Upper lobe of left lung (tissue), 6 donors: ENCODE data around the gene C16orf86. TPM values are rescaled to one million over a fixed set of nuclear protein-coding genes. Genes with fewer than 3 reads are reported as not detected.

Source experiments
- ATAC-seq, 2 donors: fragments of 200-7000 bp; cut with Tn5 transposase; one replicate each; pipeline ENCODE4 v1.9.1; 2022; ENCODE audit warnings: mild to moderate bottlenecking in 2 of 2, moderate library complexity in 2 of 2; ENCODE audit not compliant: low FRiP score in 2 of 2
- DNase-seq, 2 donors: peaks; one replicate each; pipeline ENCODE4 v3.0.0-alpha.2; 2019 to 2020
- H3K27ac ChIP-seq, 4 donors: fragments of 200-600 bp; sonication (generic); one replicate each; pipeline ENCODE4 v1.5.1; 2016 to 2019
- H3K27me3 ChIP-seq, 4 donors: fragments of 200-600 bp; sonication (generic); one replicate each; pipeline ENCODE4 v1.5.1; 2017 to 2019
- H3K36me3 ChIP-seq, 4 donors: fragments of 200-600 bp; sonication (generic); one replicate each; pipeline ENCODE4 v1.5.1; 2016 to 2019
- H3K4me1 ChIP-seq, 4 donors: fragments of 200-600 bp; sonication (generic); one replicate each; pipeline ENCODE4 v1.5.1; 2018 to 2019
- H3K4me3 ChIP-seq, 4 donors: fragments of 200-600 bp; sonication (generic); one replicate each; pipeline ENCODE4 v1.5.1; 2017 to 2019; ENCODE audit warnings: mild to moderate bottlenecking in 2 of 4, moderate library complexity in 1 of 4
- H3K9me3 ChIP-seq, 4 donors: fragments of 200-600 bp; sonication (generic); one replicate each; pipeline ENCODE4 v1.5.1; 2018 to 2019
- EP300 ChIP-seq, 4 donors: sonication (generic); formaldehyde crosslinking; IDR thresholded peaks; one replicate each; pipeline ENCODE4 v1.5.1; 2017; ENCODE audit warnings: antibody characterized with exemption in 4 of 4, control low read depth in 2 of 4
- POLR2A ChIP-seq, 4 donors: fragments of 450-650 bp; IDR thresholded peaks; one replicate each; pipeline ENCODE4 v1.5.1; 2016 to 2017; ENCODE audit warnings: antibody characterized with exemption in 4 of 4, mild to moderate bottlenecking in 2 of 4
- POLR2AphosphoS5 ChIP-seq, 2 donors: sonication (generic); formaldehyde crosslinking; IDR thresholded peaks; one replicate each; pipeline ENCODE4 v1.5.1; 2017; ENCODE audit warnings: antibody characterized with exemption in 2 of 2
- WGBS, 2 donors: methylation state at CpG; one replicate each; pipeline ENCODE4 v1.1.5; 2017 to 2018; 5-methylcytosine and 5-hydroxymethylcytosine counted together
- total RNA-seq, 6 donors: library from RNA; depleted of rRNA in 4 of 6; stranded (reverse); fragments of >200 nt in 4 of 6; gene quantifications; one replicate each; pipeline versions ENCODE4 v1.1.0 to v1.2.1, GENCODE V29; 2016 to 2021
- TF ChIP-seq, protein P1 (sequence below), 6 experiments: fragments of 450-650 bp in 4 of 6; fragments of 200-600 bp in 2 of 6; sonication (generic) in 2 of 6; IDR thresholded peaks; one replicate each; pipeline ENCODE4 v1.5.1; 2016 to 2019; ENCODE audit warnings: antibody characterized with exemption in 6 of 6
- donor health status: DM: no; HTN: no; CAD: no; lungs with moderate emphysema.
- donor health status: DM: no; HTN: yes; CAD: no; lungs with severe emphysema.

The C16orf86 gene
- total RNA-seq, 6 donors from 2014 or later = 1.2 to 22.0 (median 5.2) TPM

DNA sequence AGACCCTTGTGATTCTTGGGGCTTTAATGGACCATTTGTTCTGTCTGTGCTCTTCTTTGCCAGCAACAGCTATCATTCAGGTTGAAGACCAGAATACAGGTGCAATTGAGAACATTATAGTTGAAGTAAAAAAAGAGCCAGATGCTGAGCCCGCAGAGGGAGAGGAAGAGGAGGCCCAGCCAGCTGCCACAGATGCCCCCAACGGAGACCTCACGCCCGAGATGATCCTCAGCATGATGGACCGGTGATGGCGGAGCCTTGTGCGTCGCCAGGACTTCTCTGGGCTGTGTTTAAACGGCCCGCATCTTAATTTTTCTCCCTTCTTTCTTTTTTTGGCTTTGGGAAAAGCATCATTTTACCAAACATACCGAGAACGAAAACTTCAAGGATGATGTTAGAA, 29.0 kb upstream of the C16orf86 start:
- DNase-seq = no peak

DNA sequence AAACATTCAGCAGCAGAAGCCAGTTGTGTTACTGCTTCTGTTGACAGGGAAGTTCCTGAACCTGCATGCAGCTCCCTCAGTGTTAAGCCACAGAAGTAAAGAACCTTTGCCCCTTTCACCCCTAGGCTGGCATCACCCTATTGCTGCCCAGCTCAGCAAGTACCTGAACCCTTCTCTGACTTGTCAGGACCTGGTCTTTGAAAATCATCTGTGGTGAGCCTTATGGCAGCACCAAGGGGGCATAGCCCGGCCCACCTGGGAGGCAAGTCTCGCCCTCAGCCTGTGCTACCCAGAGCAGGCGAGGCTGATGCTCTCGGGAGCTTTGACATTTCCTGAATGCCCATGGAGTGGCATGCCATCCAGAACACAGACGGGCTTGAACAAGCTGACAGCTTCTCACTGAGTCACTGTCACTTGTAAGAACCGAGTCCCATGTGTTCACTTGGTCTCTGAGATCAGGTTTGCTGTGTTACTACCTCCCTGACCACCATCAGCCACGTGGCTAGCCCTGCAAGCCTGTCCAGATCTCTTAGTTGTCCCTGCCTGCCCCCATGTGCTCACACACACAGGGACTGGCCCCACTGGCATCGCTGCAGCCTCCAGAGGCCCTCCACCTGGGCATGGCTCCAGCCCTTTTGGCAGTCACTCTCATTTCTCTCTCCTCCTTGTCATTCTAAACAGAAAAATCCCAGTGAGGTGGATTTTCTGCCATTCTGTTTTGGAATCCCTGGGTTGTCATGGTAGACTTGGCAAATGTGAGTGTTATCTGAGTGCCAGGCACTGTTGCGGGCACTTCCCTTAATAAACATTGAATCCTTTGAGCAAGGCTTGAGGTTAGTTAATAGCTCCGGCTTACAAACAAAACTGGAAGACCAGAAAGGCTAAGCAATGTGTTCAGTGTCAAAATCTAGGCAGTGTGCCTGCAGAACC, 24.6 kb upstream of the C16orf86 start:
- no peaks in the 10 kb centered on the region for H3K9me3 ChIP-seq
- peaks cover 11 to 31% (median 17%) of the 10 kb centered on the region in 4 donors for H3K4me1 ChIP-seq
- peaks cover 0 to 8% (median 3%) of the 10 kb centered on the region in 4 donors for H3K27me3 ChIP-seq
- ATAC-seq (peak; percentile 38 to 81), DNase-seq (peak in 1 of 2 donors; percentile 84)
- peak overlapping the region in 2 of 4 donors; percentile 5 to 14 for H3K27ac ChIP-seq
- no peak overlapping the region for H3K4me3 ChIP-seq
- TF ChIP-seq EP300 (IDR thresholded peaks at IDR 0.05) (no peak), POLR2A (IDR thresholded peaks at IDR 0.05) (no peak), POLR2AphosphoS5 (IDR thresholded peaks at IDR 0.05) (no peak)
- TF ChIP-seq, protein P1, sequence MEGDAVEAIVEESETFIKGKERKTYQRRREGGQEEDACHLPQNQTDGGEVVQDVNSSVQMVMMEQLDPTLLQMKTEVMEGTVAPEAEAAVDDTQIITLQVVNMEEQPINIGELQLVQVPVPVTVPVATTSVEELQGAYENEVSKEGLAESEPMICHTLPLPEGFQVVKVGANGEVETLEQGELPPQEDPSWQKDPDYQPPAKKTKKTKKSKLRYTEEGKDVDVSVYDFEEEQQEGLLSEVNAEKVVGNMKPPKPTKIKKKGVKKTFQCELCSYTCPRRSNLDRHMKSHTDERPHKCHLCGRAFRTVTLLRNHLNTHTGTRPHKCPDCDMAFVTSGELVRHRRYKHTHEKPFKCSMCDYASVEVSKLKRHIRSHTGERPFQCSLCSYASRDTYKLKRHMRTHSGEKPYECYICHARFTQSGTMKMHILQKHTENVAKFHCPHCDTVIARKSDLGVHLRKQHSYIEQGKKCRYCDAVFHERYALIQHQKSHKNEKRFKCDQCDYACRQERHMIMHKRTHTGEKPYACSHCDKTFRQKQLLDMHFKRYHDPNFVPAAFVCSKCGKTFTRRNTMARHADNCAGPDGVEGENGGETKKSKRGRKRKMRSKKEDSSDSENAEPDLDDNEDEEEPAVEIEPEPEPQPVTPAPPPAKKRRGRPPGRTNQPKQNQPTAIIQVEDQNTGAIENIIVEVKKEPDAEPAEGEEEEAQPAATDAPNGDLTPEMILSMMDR (IDR thresholded peaks at IDR 0.05) = no peak
- WGBS, 2 donors = 40 to 53% methylated on average over 5 to 10 of the region's 10 CpGs
- H3K36me3 ChIP-seq = peaks cover 12 to 27% (median 18%) of the 10 kb centered on the region in 4 donors

More for the DNA sequence above, 29.0 kb upstream of the C16orf86 start:
- no peak overlapping the region for H3K4me3 ChIP-seq
- no peak for ATAC-seq
- no peaks in the 10 kb centered on the region for H3K27me3 ChIP-seq
- no peak overlapping the region for H3K27ac ChIP-seq
- WGBS, 2 donors = 92 to 96% methylated on average over 12 of the region's 12 CpGs
- H3K36me3 ChIP-seq = peaks cover 16 to 68% (median 38%) of the 10 kb centered on the region in 4 donors
- H3K9me3 ChIP-seq = no peaks in the 10 kb centered on the region
- TF ChIP-seq, protein P1 (IDR thresholded peaks at IDR 0.05) = no peak
- TF ChIP-seq POLR2A (IDR thresholded peaks at IDR 0.05) = no peak
- no peak for TF ChIP-seq POLR2AphosphoS5 (IDR thresholded peaks at IDR 0.05)
- TF ChIP-seq EP300 (IDR thresholded peaks at IDR 0.05) = no peak
- peaks cover 0 to 16% (median 8%) of the 10 kb centered on the region in 4 donors for H3K4me1 ChIP-seq

DNA sequence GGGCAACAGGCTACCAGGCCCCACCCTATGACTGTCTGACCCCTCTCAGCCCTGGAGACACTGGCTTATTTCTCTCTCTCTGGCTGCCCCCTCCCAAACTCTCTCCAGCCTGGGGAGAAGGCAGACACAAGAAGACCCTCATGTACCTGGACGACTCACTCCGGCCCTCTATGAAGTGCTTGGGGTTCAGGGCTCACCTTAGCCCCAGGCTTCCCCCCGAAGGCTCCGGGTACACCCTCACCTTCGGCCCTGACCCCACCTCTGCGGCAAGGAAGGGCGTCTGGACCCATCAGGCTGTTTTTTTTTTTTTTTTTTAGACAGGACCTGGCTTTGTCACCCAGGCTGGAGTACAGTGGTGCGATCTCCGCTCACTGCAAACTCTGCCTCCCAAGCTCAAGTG, 22.6 kb upstream of the C16orf86 start:
- no peaks in the 10 kb centered on the region for H3K9me3 ChIP-seq
- TF ChIP-seq EP300 (IDR thresholded peaks at IDR 0.05) (no peak), POLR2AphosphoS5 (IDR thresholded peaks at IDR 0.05) (no peak), POLR2A (IDR thresholded peaks at IDR 0.05) (no peak)
- TF ChIP-seq, protein P1 (IDR thresholded peaks at IDR 0.05) = no peak
- no peak for DNase-seq

DNA sequence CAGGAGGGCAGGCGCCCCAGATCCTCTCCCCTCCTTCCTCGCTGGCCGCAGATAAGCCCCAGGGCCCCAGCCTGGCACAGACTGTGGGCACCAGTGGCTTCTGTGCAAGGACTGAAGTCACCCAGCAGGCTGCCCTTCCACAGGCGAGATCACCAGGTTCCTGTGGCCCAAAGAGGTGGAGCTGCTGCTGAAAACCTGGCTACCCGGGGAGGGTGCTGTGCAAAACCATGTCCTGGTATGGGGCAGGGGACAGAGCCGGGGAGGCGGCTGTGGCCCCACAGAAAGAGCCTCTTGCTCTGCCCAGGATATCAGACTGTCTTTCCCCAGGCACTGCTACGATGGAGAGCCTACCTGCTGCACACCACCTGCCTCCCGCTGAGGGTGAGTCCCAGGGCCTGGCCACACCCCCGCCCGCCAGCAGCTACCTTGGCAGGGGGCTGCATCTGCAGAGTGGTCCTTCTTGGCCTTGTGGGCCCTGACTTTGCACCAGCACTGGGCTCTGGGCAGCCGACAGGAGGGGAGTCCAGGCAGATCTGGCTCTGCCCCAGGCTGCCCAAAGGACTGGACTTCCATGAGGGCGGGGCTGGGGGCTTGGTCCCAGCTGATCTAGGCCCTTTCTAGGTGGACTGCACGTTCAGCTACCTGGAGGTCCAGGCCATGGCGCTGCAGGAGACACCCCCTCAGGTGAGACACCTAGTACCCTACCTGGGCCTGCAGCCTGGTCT, 21.1 kb upstream of the C16orf86 start:
- DNase-seq (peak in 1 of 2 donors; percentile 73), ATAC-seq (no peak)
- Histone ChIP-seq H3K4me3 (peak overlapping the region in 3 of 4 donors; percentile 46 to 52 (median 52)), H3K36me3 (no peaks in the 10 kb centered on the region), H3K4me1 (peaks cover 11 to 26% (median 17%) of the 10 kb centered on the region in 4 donors), H3K9me3 (no peaks in the 10 kb centered on the region), H3K27me3 (peaks cover 0 to 14% (median 6%) of the 10 kb centered on the region in 4 donors), H3K27ac (peak overlapping the region in 2 of 4 donors; percentile 54 to 75)
- WGBS, 2 donors = 81% methylated on average over 12 of the region's 15 CpGs; no CpG with 5 or more reads in 1 of the 2 donors
- TF ChIP-seq POLR2AphosphoS5 (IDR thresholded peaks at IDR 0.05) (no peak), POLR2A (IDR thresholded peaks at IDR 0.05) (no peak), EP300 (IDR thresholded peaks at IDR 0.05) (no peak)
- TF ChIP-seq, protein P1 (IDR thresholded peaks at IDR 0.05) = no peak

More for the DNA sequence above, 22.6 kb upstream of the C16orf86 start:
- Histone ChIP-seq H3K27me3 (peaks cover 0 to 14% (median 6%) of the 10 kb centered on the region in 4 donors), H3K4me3 (no peak overlapping the region), H3K27ac (no peak overlapping the region), H3K36me3 (peaks cover 0 to 9% (median 3%) of the 10 kb centered on the region in 4 donors), H3K4me1 (peaks cover 11 to 31% (median 18%) of the 10 kb centered on the region in 4 donors)
- ATAC-seq = no peak
- 94 to 95% methylated on average over 9 of the region's 9 CpGs for WGBS, 2 donors
